ENCODE measurements around the gene RNF112.

Gene RNF112

GRCh38 chr17:19402171-19402570, 8.9 kb upstream of the RNF112 start:
- H3K9ac ChIP-seq (ENCODE audit: low read depth, low read length, poor library complexity, severe bottlenecking): no peak overlapping the region
- H3K4me1 ChIP-seq (ENCODE audit: insufficient read depth, low read length, poor library complexity, severe bottlenecking): peaks cover 8% of the 10 kb centered on the region

GRCh38 chr17:19403021-19403420, 8.0 kb upstream of the RNF112 start:
- Histone ChIP-seq H2AFZ (ENCODE audit: low read length) (no peak overlapping the region), H3K79me2 (ENCODE audit: insufficient read depth, low read length) (no peaks in the 10 kb centered on the region), H4K20me1 (ENCODE audit: insufficient read depth, low read length, poor library complexity, severe bottlenecking) (no peaks in the 10 kb centered on the region), H3K4me2 (ENCODE audit: low read depth, low read length, poor library complexity, severe bottlenecking) (no peak overlapping the region), H3K4me1 (ENCODE audit: insufficient read depth, low read length, poor library complexity, severe bottlenecking) (peaks cover 8% of the 10 kb centered on the region), H3K9me2 (replicated peaks; ENCODE audit: low read depth, low read length) (no peaks in the 10 kb centered on the region), H3K9me3 (ENCODE audit: insufficient read depth, low read depth, low read length) (no peaks in the 10 kb centered on the region), H3F3A (ENCODE audit: low read depth) (no peaks in the 10 kb centered on the region), H3K4me3 (ENCODE audit: low read length, poor library complexity, severe bottlenecking) (no peak overlapping the region), H3K27me3 (ENCODE audit: insufficient read depth, low read length, poor library complexity, severe bottlenecking) (no peaks in the 10 kb centered on the region), H3K36me3 (ENCODE audit: insufficient read depth, low read length) (no peaks in the 10 kb centered on the region), H3K9ac (ENCODE audit: low read depth, low read length, poor library complexity, severe bottlenecking) (no peak overlapping the region)
- TF ChIP-seq CTCF (conservative IDR thresholded peaks at IDR 0.05; ENCODE audit: low read length) (no peak), EZH2phosphoT487 (IDR thresholded peaks at IDR 0.05; ENCODE audit: borderline replicate concordance) (no peak)

More at GRCh38 chr17:19402171-19402570, 8.9 kb upstream of the RNF112 start:
- Histone ChIP-seq H3K79me2 (ENCODE audit: insufficient read depth, low read length) (no peaks in the 10 kb centered on the region), H2AFZ (ENCODE audit: low read length) (no peak overlapping the region), H3K36me3 (ENCODE audit: insufficient read depth, low read length) (no peaks in the 10 kb centered on the region), H4K20me1 (ENCODE audit: insufficient read depth, low read length, poor library complexity, severe bottlenecking) (no peaks in the 10 kb centered on the region), H3K27me3 (ENCODE audit: insufficient read depth, low read length, poor library complexity, severe bottlenecking) (no peaks in the 10 kb centered on the region), H3K9me3 (ENCODE audit: insufficient read depth, low read depth, low read length) (no peaks in the 10 kb centered on the region), H3K4me3 (ENCODE audit: low read length, poor library complexity, severe bottlenecking) (no peak overlapping the region), H3K9me2 (replicated peaks; ENCODE audit: low read depth, low read length) (no peaks in the 10 kb centered on the region), H3K4me2 (ENCODE audit: low read depth, low read length, poor library complexity, severe bottlenecking) (no peak overlapping the region), H3F3A (ENCODE audit: low read depth) (no peaks in the 10 kb centered on the region)
- no peak for TF ChIP-seq EZH2phosphoT487 (IDR thresholded peaks at IDR 0.05; ENCODE audit: borderline replicate concordance)
- TF ChIP-seq CTCF (conservative IDR thresholded peaks at IDR 0.05; ENCODE audit: low read length): no peak

- no peak overlapping the region for H3K9ac ChIP-seq (ENCODE audit: low read depth, low read length, poor library complexity, severe bottlenecking)
- no peaks in the 10 kb centered on the region for H3K79me2 ChIP-seq (ENCODE audit: insufficient read depth, low read length)
- H3K9me2 ChIP-seq (replicated peaks; ENCODE audit: low read depth, low read length): no peaks in the 10 kb centered on the region
- H3F3A ChIP-seq (ENCODE audit: low read depth): no peaks in the 10 kb centered on the region
- H3K27me3 ChIP-seq (ENCODE audit: insufficient read depth, low read length, poor library complexity, severe bottlenecking): no peaks in the 10 kb centered on the region
- no peak overlapping the region for H3K4me2 ChIP-seq (ENCODE audit: low read depth, low read length, poor library complexity, severe bottlenecking)
- TF ChIP-seq CTCF (conservative IDR thresholded peaks at IDR 0.05; ENCODE audit: low read length) (no peak), EZH2phosphoT487 (IDR thresholded peaks at IDR 0.05; ENCODE audit: borderline replicate concordance) (no peak)
- no peaks in the 10 kb centered on the region for H3K4me1 ChIP-seq (ENCODE audit: insufficient read depth, low read length, poor library complexity, severe bottlenecking)
- H3K9me3 ChIP-seq (ENCODE audit: insufficient read depth, low read depth, low read length): no peaks in the 10 kb centered on the region
- H3K36me3 ChIP-seq (ENCODE audit: insufficient read depth, low read length): no peaks in the 10 kb centered on the region
- no peaks in the 10 kb centered on the region for H4K20me1 ChIP-seq (ENCODE audit: insufficient read depth, low read length, poor library complexity, severe bottlenecking)
- no peak overlapping the region for H3K4me3 ChIP-seq (ENCODE audit: low read length, poor library complexity, severe bottlenecking)
- no peak overlapping the region for H2AFZ ChIP-seq (ENCODE audit: low read length)
Measured at GRCh38 chr17:19404264-19404663, 6.8 kb upstream of the RNF112 start.

Measured in Loucy (cell line).